Neural cell (in vitro differentiated cells): ENCODE measurements around the gene ATP8B1.

Experiments used
- CTCF ChIP-seq: fragments of 450-650 bp; IDR thresholded peaks from 2 replicates; pipeline ENCODE4 v1.5.1; 2014; ENCODE audit warnings: antibody characterized with exemption, mild to moderate bottlenecking, moderate library complexity; ENCODE audit not compliant: poor library complexity, severe bottlenecking
- TAF1 ChIP-seq: IDR thresholded peaks from 2 replicates; pipeline ENCODE4 v1.6.1; 2012; ENCODE audit warnings: low read depth

- no peak for TF ChIP-seq CTCF
- TF ChIP-seq TAF1: no peak
Measured at GRCh38 chr18:57670046-57670445, 133.1 kb downstream of the ATP8B1 start.
